ENCODE results near the gene SHISA3. TPM values are rescaled to one million over a fixed set of nuclear protein-coding genes. Genes with fewer than 3 reads are reported as not detected.

SHISA3 gene
- total and polyA plus RNA-seq, 2 donors from 2014 or later: 20.3 to 31.7 TPM

GRCh38 chr4:42410446-42410845 is 13.2 kb downstream of the SHISA3 start:
- DNase-seq (no peak), FAIRE-seq (no peak)
- H3K4me1 ChIP-seq (ENCODE audit: control insufficient read depth in 2 of 3, insufficient read depth in 2 of 3, low read depth in 1 of 3, low read length in 3 of 3): peaks cover 2 to 6% (median 5%) of the 10 kb centered on the region in 3 donors
- no peaks in the 10 kb centered on the region for H3K27me3 ChIP-seq (ENCODE audit: control insufficient read depth, insufficient read depth, low read length)
- TF ChIP-seq CTCF (IDR thresholded peaks at IDR 0.05; ENCODE audit: borderline replicate concordance, extremely low read depth, insufficient read depth): no peak
- H3K9ac ChIP-seq (ENCODE audit: low read length in 3 of 3): no peak overlapping the region
- intact Hi-C loops (cut with DNase I): no loop called here
- H3K4me3 ChIP-seq (ENCODE audit: low read length in 3 of 3): no peak overlapping the region
- no peaks in the 10 kb centered on the region for H3K36me3 ChIP-seq (ENCODE audit: control insufficient read depth in 2 of 3, insufficient read depth in 3 of 3, low read length in 3 of 3)
- no peaks in the 10 kb centered on the region for H3K9me3 ChIP-seq (ENCODE audit: control insufficient read depth in 2 of 3, insufficient read depth in 1 of 3, low read length in 3 of 3)
- H3K27ac ChIP-seq (ENCODE audit: low read depth in 2 of 2, low read length in 2 of 2): peak overlapping the region in 1 of 2 donors; percentile 44

GRCh38 chr4:42411803-42412202 is 14.5 kb downstream of the SHISA3 start:
- no peak overlapping the region for H3K9ac ChIP-seq (ENCODE audit: low read length in 3 of 3)
- DNase-seq (no peak), FAIRE-seq (no peak)
- intact Hi-C loops (cut with DNase I): no loop called here
- no peaks in the 10 kb centered on the region for H3K9me3 ChIP-seq (ENCODE audit: control insufficient read depth in 2 of 3, insufficient read depth in 1 of 3, low read length in 3 of 3)
- peaks cover 2 to 6% (median 5%) of the 10 kb centered on the region in 3 donors for H3K4me1 ChIP-seq (ENCODE audit: control insufficient read depth in 2 of 3, insufficient read depth in 2 of 3, low read depth in 1 of 3, low read length in 3 of 3)
- peak overlapping the region in 1 of 3 donors; percentile 4 for H3K4me3 ChIP-seq (ENCODE audit: low read length in 3 of 3)
- TF ChIP-seq CTCF (IDR thresholded peaks at IDR 0.05; ENCODE audit: borderline replicate concordance, extremely low read depth, insufficient read depth): no peak
- peak overlapping the region in 1 of 2 donors; percentile 21 for H3K27ac ChIP-seq (ENCODE audit: low read depth in 2 of 2, low read length in 2 of 2)
- no peaks in the 10 kb centered on the region for H3K36me3 ChIP-seq (ENCODE audit: control insufficient read depth in 2 of 3, insufficient read depth in 3 of 3, low read length in 3 of 3)
- H3K27me3 ChIP-seq (ENCODE audit: control insufficient read depth, insufficient read depth, low read length): no peaks in the 10 kb centered on the region

- intact Hi-C loops (cut with DNase I): no loop called here
- FAIRE-seq (peak; percentile 50), DNase-seq (peak in 1 of 5 donors; percentile 18)
- H3K4me1 ChIP-seq (ENCODE audit: control insufficient read depth in 2 of 3, insufficient read depth in 2 of 3, low read depth in 1 of 3, low read length in 3 of 3): peaks cover 2 to 6% (median 5%) of the 10 kb centered on the region in 3 donors
- no peak for TF ChIP-seq CTCF (IDR thresholded peaks at IDR 0.05; ENCODE audit: borderline replicate concordance, extremely low read depth, insufficient read depth)
- H3K4me3 ChIP-seq (ENCODE audit: low read length in 3 of 3): peak overlapping the region in 1 of 3 donors; percentile 4
- peak overlapping the region in 1 of 2 donors; percentile 33 for H3K27ac ChIP-seq (ENCODE audit: low read depth in 2 of 2, low read length in 2 of 2)
- H3K9ac ChIP-seq (ENCODE audit: low read length in 3 of 3): no peak overlapping the region
- H3K36me3 ChIP-seq (ENCODE audit: control insufficient read depth in 2 of 3, insufficient read depth in 3 of 3, low read length in 3 of 3): no peaks in the 10 kb centered on the region
- H3K27me3 ChIP-seq (ENCODE audit: control insufficient read depth, insufficient read depth, low read length): no peaks in the 10 kb centered on the region
- H3K9me3 ChIP-seq (ENCODE audit: control insufficient read depth in 2 of 3, insufficient read depth in 1 of 3, low read length in 3 of 3): no peaks in the 10 kb centered on the region
Observed at GRCh38 chr4:42412251-42412650, 15.0 kb downstream of the SHISA3 start.

GRCh38 chr4:42415281-42415680 is 18.0 kb downstream of the SHISA3 start:
- H3K9me3 ChIP-seq (ENCODE audit: control insufficient read depth in 2 of 3, insufficient read depth in 1 of 3, low read length in 3 of 3): no peaks in the 10 kb centered on the region
- DNase-seq (no peak), FAIRE-seq (no peak)
- no peak for TF ChIP-seq CTCF (IDR thresholded peaks at IDR 0.05; ENCODE audit: borderline replicate concordance, extremely low read depth, insufficient read depth)
- no peak overlapping the region for H3K4me3 ChIP-seq (ENCODE audit: low read length in 3 of 3)
- no peaks in the 10 kb centered on the region for H3K36me3 ChIP-seq (ENCODE audit: control insufficient read depth in 2 of 3, insufficient read depth in 3 of 3, low read length in 3 of 3)
- intact Hi-C loops (cut with DNase I): no loop called here
- H3K27me3 ChIP-seq (ENCODE audit: control insufficient read depth, insufficient read depth, low read length): no peaks in the 10 kb centered on the region
- no peak overlapping the region for H3K9ac ChIP-seq (ENCODE audit: low read length in 3 of 3)
- no peak overlapping the region for H3K27ac ChIP-seq (ENCODE audit: low read depth in 2 of 2, low read length in 2 of 2)
- H3K4me1 ChIP-seq (ENCODE audit: control insufficient read depth in 2 of 3, insufficient read depth in 2 of 3, low read depth in 1 of 3, low read length in 3 of 3): peaks cover 0 to 6% (median 5%) of the 10 kb centered on the region in 3 donors

Data from kidney (tissue), 14 donors.